Right lobe of liver (tissue), 6 donors: ENCODE measurements around the gene PLEKHM1. TPM values are rescaled to one million over a fixed set of nuclear protein-coding genes. Genes with fewer than 3 reads are reported as not detected.
"Not testable (repeated sequence)": the region's sequence is repeated elsewhere in the genome, so short reads cannot be mapped to it uniquely, and the experiment has no call there.

Experiments used
- ATAC-seq, 4 donors: fragments of 200-7000 bp; cut with Tn5 transposase; one replicate each; pipeline ENCODE4 v1.9.1; 2020; ENCODE audit warnings: mild to moderate bottlenecking in 4 of 4, moderate library complexity in 4 of 4
- DNase-seq, 3 donors: peaks; one replicate each; pipeline ENCODE4 v3.0.0-alpha.2; 2020
- H3K27ac ChIP-seq, 3 donors: fragments of 200-600 bp; one replicate each; pipeline ENCODE4 v1.8.0; 2022
- H3K27me3 ChIP-seq, 2 donors: fragments of 200-600 bp; one replicate each; pipeline ENCODE4 v1.8.0; 2022
- H3K36me3 ChIP-seq, 4 donors: fragments of 200-600 bp; sonication (generic) in 1 of 4; one replicate each; pipeline versions ENCODE4 v1.5.1 to v1.8.0; 2017 to 2022; ENCODE audit warnings: control low read depth in 1 of 4
- H3K4me1 ChIP-seq, 4 donors: fragments of 200-600 bp; sonication (generic) in 1 of 4; one replicate each; pipeline versions ENCODE4 v1.5.1 to v1.8.0; 2017 to 2022; ENCODE audit warnings: control low read depth in 1 of 4
- H3K4me3 ChIP-seq, 3 donors: fragments of 200-600 bp; one replicate each; pipeline ENCODE4 v1.8.0; 2022
- H3K9me3 ChIP-seq, 4 donors: fragments of 200-600 bp; sonication (generic) in 1 of 4; one replicate each; pipeline versions ENCODE4 v1.5.1 to v1.8.0; 2017 to 2022; ENCODE audit warnings: control low read depth in 1 of 4
- CTCF ChIP-seq, 4 donors: fragments of 200-600 bp in 3 of 4; fragments of 450-650 bp in 1 of 4; IDR thresholded peaks; one replicate each; pipeline versions ENCODE4 v1.5.1 to v1.8.0; 2016 to 2022; ENCODE audit warnings: antibody characterized with exemption in 4 of 4, mild to moderate bottlenecking in 2 of 4
- POLR2A ChIP-seq: fragments of 450-650 bp; IDR thresholded peaks from one replicate; pipeline ENCODE4 v1.6.1; 2017; ENCODE audit warnings: antibody characterized with exemption, mild to moderate bottlenecking
- WGBS: methylation state at CpG from one replicate; pipeline ENCODE4 v1.1.6; 2018; ENCODE audit warnings: low coverage, low lambda C conversion rate; ENCODE audit not compliant: insufficient coverage; ENCODE audit errors: missing lambda C conversion rate; 5-methylcytosine and 5-hydroxymethylcytosine counted together
- intact Hi-C, 2 donors: fragments of 100-400 bp; cut with DNase I; formaldehyde crosslinking; loops; one replicate each; pipeline versions ENCODE4 v1.11.2 to v1.14.1; 2022
- total RNA-seq, 6 experiments: library from RNA; depleted of rRNA in 2 of 6; stranded (reverse); fragments of >200 nt in 2 of 6; fragmentation: NEBNext Ultra II Directional in 3 of 6; extraction: Animal tissue kit (Norgen Biotek cat#: 25700) in 3 of 6; gene quantifications; one replicate each; pipeline versions ENCODE4 v1.1.0 to v1.2.4, GENCODE V29; 2016 to 2023
- donor health status: DM: no; HTN: yes; CAD: no.
- donor health status: DM: no; HTN: no; CAD: no.
- donor health status: DM: no; HTN: no; CAD: no.
- donor health status: DM: no; HTN: yes; CAD: no.
- donor health status: DM: no; HTN: yes; CAD: no.

Gene PLEKHM1
- total RNA-seq, 6 experiments from 2014 or later, result 11.9 to 27.5 (median 23.1) TPM

DNA sequence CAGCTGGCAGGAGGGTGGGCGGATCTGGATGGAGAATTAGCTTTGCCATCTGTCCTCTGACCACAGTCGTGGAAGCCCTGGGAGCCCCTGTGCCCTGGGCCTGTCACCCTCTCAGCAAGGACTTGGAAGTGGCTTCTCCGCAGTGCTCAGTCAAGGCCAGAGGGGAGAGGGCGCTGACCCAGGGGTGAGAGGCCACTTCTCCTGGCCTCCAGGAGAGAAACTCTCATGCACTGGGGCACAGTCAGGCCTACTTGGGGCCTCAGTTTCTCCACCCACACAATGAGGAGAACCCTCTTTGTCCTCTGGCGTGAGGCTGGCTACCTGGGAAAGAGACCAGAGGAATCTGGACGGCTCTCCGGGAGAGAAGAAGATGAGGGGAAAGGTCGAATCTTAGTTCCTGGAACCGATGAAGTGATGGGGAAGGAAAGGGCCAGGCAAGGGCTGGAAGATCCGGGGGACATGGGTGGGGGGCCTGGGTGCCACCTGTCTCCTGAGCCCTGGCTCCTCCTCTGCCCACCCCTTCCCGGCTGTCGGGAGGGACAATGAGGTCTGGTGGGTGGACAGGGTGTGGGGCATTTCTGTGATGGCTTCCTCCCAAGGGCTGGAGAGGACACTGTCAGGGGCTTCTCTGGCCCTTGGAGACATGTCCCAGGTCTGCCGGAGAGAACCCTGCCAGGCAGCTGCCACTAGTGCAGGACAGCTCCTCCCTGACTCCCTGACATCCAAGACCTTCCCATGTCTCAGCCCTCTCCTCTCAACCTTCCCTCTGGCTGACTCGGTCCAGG lies 48.8 kb downstream of the PLEKHM1 start:
- H3K27ac ChIP-seq, result no peak overlapping the region
- intact Hi-C loops, result no loop called here
- H3K27me3 ChIP-seq, result no peaks in the 10 kb centered on the region
- ATAC-seq (no peak), DNase-seq (peak in 1 of 3 donors; percentile 40)
- peaks cover 0 to 10% (median 0%) of the 10 kb centered on the region in 4 donors for H3K4me1 ChIP-seq
- H3K36me3 ChIP-seq, result peaks cover 0 to 13% (median 0%) of the 10 kb centered on the region in 4 donors
- H3K9me3 ChIP-seq, result no peaks in the 10 kb centered on the region
- no peak overlapping the region for H3K4me3 ChIP-seq
- TF ChIP-seq POLR2A, result no peak
- no peak for TF ChIP-seq CTCF (IDR thresholded peaks at IDR 0.05)
- WGBS, result 68% methylated on average over 3 of the region's 14 CpGs

DNA sequence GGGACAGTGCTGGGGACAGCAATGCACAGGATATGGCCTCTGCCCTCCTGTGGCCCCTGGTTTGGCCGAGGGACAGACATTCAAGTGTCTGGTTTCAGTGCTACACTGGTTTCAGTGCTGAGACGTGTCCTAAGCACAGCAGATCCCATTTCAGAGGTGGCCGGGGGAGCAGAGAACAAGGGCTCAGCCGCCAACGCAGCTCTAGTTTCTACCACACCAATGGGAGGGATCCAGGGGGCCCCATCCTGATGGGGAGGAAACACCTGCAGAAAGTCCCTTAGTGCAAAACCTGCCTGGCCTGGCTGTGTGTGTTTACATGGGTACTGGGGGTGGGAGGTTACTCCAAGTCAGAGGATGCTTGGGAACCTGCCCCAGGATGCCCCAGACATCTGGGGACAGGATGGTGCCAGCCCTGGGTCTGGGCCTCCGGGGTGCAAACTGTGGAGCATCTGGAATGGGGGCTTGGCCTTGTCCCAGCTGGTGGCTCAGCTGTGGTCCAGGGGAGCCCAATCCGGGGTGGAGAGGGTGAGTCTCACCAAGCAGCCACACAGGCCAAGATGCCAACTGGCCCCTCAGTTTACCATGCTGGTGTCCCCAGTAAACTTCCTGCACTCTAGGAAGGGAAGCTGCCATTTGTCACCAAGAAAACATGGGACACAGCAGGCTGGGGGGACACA lies 49.5 kb downstream of the PLEKHM1 start:
- H3K4me3 ChIP-seq, intact Hi-C loops: not testable (repeated sequence)
- peaks cover 0 to 13% (median 0%) of the 10 kb centered on the region in 4 donors for H3K36me3 ChIP-seq

GRCh38 chr17:45440161-45440778 lies 50.3 kb downstream of the PLEKHM1 start:
- no peak for TF ChIP-seq CTCF (IDR thresholded peaks at IDR 0.05)
- TF ChIP-seq POLR2A, result no peak
- Histone ChIP-seq H3K27me3 (no peaks in the 10 kb centered on the region), H3K27ac (no peak overlapping the region), H3K9me3 (no peaks in the 10 kb centered on the region), H3K4me3 (no peak overlapping the region), H3K36me3 (peaks cover 0 to 13% (median 0%) of the 10 kb centered on the region in 4 donors), H3K4me1 (no peaks in the 10 kb centered on the region)
- no peak for DNase-seq
- peak in 1 of 4 donors; percentile 19 for ATAC-seq
- intact Hi-C loops, result no loop called here
- WGBS, result 52% methylated on average over 9 of the region's 10 CpGs

More for the DNA sequence above, 49.5 kb downstream of the PLEKHM1 start:
- H3K27ac ChIP-seq, ATAC-seq, H3K27me3 ChIP-seq, H3K4me1 ChIP-seq, H3K9me3 ChIP-seq: not testable (repeated sequence)
- DNase-seq, result peak in 1 of 3 donors; percentile 32
- 60% methylated on average over 1 of the region's 7 CpGs for WGBS

DNA sequence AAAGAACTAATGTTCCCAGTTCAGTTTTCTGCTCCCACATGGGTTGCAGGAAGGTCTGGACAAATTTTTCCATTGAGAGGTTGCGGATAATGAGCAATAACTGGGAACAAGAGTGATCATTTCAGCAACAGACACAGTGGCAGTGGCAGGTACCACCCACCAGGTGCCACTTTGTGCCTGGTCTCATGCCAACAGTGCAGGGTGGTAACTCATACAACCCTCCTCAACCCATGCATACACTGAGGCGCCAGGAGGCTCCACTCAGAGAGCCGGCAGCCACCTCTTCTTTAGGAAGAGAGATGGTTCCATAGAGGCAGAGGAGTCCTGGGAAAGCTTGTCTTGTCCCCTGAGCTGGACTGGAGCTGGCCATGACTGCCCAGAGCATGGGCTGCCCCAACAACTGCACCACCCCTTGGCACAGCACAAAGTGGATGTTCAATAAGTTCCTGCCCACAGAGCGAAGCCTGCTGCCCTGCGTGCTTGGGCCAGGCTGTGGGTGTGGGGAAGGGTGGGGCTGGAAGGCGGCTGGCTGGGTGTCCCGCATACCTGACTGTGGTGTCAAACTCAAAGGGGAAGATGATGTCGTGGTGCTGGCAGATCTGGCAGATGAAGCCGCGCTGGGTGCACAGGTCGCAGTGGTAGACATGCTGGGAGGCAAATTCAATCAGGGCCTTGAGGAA lies 51.5 kb downstream of the PLEKHM1 start:
- DNase-seq, result no peak
- Histone ChIP-seq H3K27me3 (no peaks in the 10 kb centered on the region), H3K27ac (no peak overlapping the region), H3K4me3 (no peak overlapping the region), H3K36me3 (peaks cover 0 to 10% (median 0%) of the 10 kb centered on the region in 4 donors), H3K4me1 (no peaks in the 10 kb centered on the region), H3K9me3 (no peaks in the 10 kb centered on the region)
- TF ChIP-seq POLR2A (no peak), CTCF (IDR thresholded peaks at IDR 0.05) (no peak)
- intact Hi-C loops, result no loop called here
- WGBS, result 75% methylated on average over 9 of the region's 11 CpGs
- ATAC-seq, result peak in 2 of 4 donors; percentile 11 to 15
